ENCODE data around the gene DNAJB6. TPM values are rescaled to one million over a fixed set of nuclear protein-coding genes. Genes with fewer than 3 reads are reported as not detected.

Gene DNAJB6
- total RNA-seq, 1 experiment from 2014 or later, result 82.5 TPM

GRCh38 chr7:157372300-157373232 is 35.8 kb downstream of the DNAJB6 start:
- RAD21 ChIA-PET (ENCODE audit: low non-redundant PET in 1 of 2, low total read pairs in 2 of 2, uncharacterized antibody in 2 of 2, unreplicated experiment in 2 of 2), result no interaction called here
- DNase-seq (ENCODE audit: low read depth, low spot score) (no peak), ATAC-seq (no peak)
- Histone ChIP-seq H3K79me2 (ENCODE audit: insufficient read depth, low read length) (peaks cover 90% of the 10 kb centered on the region), H3K4me1 (ENCODE audit: control insufficient read depth in 1 of 2, insufficient read depth in 2 of 2, low read length in 2 of 2) (no peaks in the 10 kb centered on the region), H3K4me3 (replicated peaks in 1 of 2; ENCODE audit: low read depth in 1 of 2, low read length in 2 of 2) (no peak overlapping the region), H4K20me1 (ENCODE audit: insufficient read depth) (peaks cover 8% of the 10 kb centered on the region; the same call in 1 of the 2 replicates), H3K27ac (ENCODE audit: low read depth, low read length) (no peak overlapping the region), H3K9ac (ENCODE audit: low read length) (no peak overlapping the region), H2AFZ (ENCODE audit: low read depth, low read length, poor library complexity, severe bottlenecking) (no peak overlapping the region), H3K9me3 (ENCODE audit: control insufficient read depth in 1 of 2, insufficient read depth in 1 of 2, low read depth in 1 of 2, low read length in 2 of 2) (no peaks in the 10 kb centered on the region), H3K9me2 (ENCODE audit: insufficient read depth) (no peaks in the 10 kb centered on the region), H3K27me3 (ENCODE audit: insufficient read depth, low read length) (no peaks in the 10 kb centered on the region), H3K36me3 (ENCODE audit: control insufficient read depth in 1 of 2, insufficient read depth in 2 of 2, low read length in 2 of 2) (peaks cover 26 to 30% of the 10 kb centered on the region in 2 experiments; a peak in 3 of 4 replicates), H3K4me2 (ENCODE audit: low read length) (no peak overlapping the region)
- POLR2A ChIA-PET, result no interaction called here
- no TSS peak for BruUV-seq (replicated peaks)
- TF ChIP-seq RAD21 (IDR thresholded peaks at IDR 0.05; ENCODE audit: low read depth) (no peak), TCF7L2 (IDR thresholded peaks at IDR 0.05; ENCODE audit: borderline replicate concordance, extremely low read depth, insufficient read depth, insufficient read length) (no peak), POLR2A (IDR thresholded peaks at IDR 0.05; ENCODE audit: borderline replicate concordance, extremely low read depth, insufficient read depth, insufficient read length) (no peak), EZH2 (IDR thresholded peaks at IDR 0.05) (no peak), CTCF (IDR thresholded peaks at IDR 0.05 in 2 of 3, conservative IDR thresholded peaks at IDR 0.05 in 1 of 3; ENCODE audit: borderline replicate concordance in 1 of 3, insufficient read depth in 1 of 3, low read depth in 2 of 3, low read length in 2 of 3) (no peak), SP1 (IDR thresholded peaks at IDR 0.05; ENCODE audit: low read depth) (no peak), POLR2AphosphoS5 (IDR thresholded peaks at IDR 0.05; ENCODE audit: low read depth, low read length) (no peak), CBX3 (IDR thresholded peaks at IDR 0.05; ENCODE audit: low read depth) (no peak), SRF (IDR thresholded peaks at IDR 0.05; ENCODE audit: low read depth) (no peak), EZH2phosphoT487 (IDR thresholded peaks at IDR 0.05; ENCODE audit: borderline replicate concordance) (no peak), ZFX (IDR thresholded peaks at IDR 0.05) (no peak), MAX (IDR thresholded peaks at IDR 0.05) (no peak), ELF1 (IDR thresholded peaks at IDR 0.05; ENCODE audit: borderline replicate concordance, low read depth) (no peak)
- TF ChIP-seq, protein P1, sequence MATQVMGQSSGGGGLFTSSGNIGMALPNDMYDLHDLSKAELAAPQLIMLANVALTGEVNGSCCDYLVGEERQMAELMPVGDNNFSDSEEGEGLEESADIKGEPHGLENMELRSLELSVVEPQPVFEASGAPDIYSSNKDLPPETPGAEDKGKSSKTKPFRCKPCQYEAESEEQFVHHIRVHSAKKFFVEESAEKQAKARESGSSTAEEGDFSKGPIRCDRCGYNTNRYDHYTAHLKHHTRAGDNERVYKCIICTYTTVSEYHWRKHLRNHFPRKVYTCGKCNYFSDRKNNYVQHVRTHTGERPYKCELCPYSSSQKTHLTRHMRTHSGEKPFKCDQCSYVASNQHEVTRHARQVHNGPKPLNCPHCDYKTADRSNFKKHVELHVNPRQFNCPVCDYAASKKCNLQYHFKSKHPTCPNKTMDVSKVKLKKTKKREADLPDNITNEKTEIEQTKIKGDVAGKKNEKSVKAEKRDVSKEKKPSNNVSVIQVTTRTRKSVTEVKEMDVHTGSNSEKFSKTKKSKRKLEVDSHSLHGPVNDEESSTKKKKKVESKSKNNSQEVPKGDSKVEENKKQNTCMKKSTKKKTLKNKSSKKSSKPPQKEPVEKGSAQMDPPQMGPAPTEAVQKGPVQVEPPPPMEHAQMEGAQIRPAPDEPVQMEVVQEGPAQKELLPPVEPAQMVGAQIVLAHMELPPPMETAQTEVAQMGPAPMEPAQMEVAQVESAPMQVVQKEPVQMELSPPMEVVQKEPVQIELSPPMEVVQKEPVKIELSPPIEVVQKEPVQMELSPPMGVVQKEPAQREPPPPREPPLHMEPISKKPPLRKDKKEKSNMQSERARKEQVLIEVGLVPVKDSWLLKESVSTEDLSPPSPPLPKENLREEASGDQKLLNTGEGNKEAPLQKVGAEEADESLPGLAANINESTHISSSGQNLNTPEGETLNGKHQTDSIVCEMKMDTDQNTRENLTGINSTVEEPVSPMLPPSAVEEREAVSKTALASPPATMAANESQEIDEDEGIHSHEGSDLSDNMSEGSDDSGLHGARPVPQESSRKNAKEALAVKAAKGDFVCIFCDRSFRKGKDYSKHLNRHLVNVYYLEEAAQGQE (IDR thresholded peaks at IDR 0.05; ENCODE audit: low read depth), result no peak
- TF ChIP-seq, protein P2, sequence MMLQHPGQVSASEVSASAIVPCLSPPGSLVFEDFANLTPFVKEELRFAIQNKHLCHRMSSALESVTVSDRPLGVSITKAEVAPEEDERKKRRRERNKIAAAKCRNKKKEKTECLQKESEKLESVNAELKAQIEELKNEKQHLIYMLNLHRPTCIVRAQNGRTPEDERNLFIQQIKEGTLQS (IDR thresholded peaks at IDR 0.05), result no peak
- intact Hi-C loops (cut with micrococcal nuclease), result no loop called here
- CTCF ChIA-PET, result no interaction called here
